K562 (cell line): ENCODE measurements around the gene DNM1. TPM values are rescaled to one million over a fixed set of nuclear protein-coding genes. Genes with fewer than 3 reads are reported as not detected.

Experiments used
- ADNP ChIP-seq: fragments of 200-800 bp; sonication (Bioruptor generic); IDR thresholded peaks from 2 replicates; pipeline ENCODE4 v1.6.1; 2016; ENCODE audit warnings: missing genetic modification characterization, missing compliant biosample characterization
- BDP1 ChIP-seq: IDR thresholded peaks from 3 replicates; pipeline ENCODE4 v1.6.1; 2011; ENCODE audit not compliant: insufficient read length, insufficient read depth
- CBFB ChIP-seq: sonication (generic); formaldehyde crosslinking; IDR thresholded peaks from 2 replicates; pipeline ENCODE4 v1.4.0; 2020; ENCODE audit warnings: mild to moderate bottlenecking, missing genetic modification reagents
- E2F3 ChIP-seq: fragments of 250-450 bp; sonication (Bioruptor Pico); IDR thresholded peaks from 2 replicates; pipeline ENCODE4 v1.4.0; 2020; ENCODE audit warnings: mild to moderate bottlenecking
- E2F4 ChIP-seq: sonication (generic); formaldehyde crosslinking; IDR thresholded peaks from 2 replicates; pipeline ENCODE4 v1.8.0; 2022; ENCODE audit warnings: mild to moderate bottlenecking, low read depth, missing genetic modification reagents
- ETV5 ChIP-seq: sonication (generic); formaldehyde crosslinking; IDR thresholded peaks from 2 replicates; pipeline ENCODE4 v1.4.0; 2020; ENCODE audit warnings: low read depth, mild to moderate bottlenecking, missing genetic modification reagents
- FOSL1 ChIP-seq: fragments of 200-800 bp; sonication (Bioruptor generic); conservative IDR thresholded peaks from 2 replicates; pipeline ENCODE4 v1.6.1; 2016; ENCODE audit warnings: missing genetic modification characterization, missing compliant biosample characterization
- FUS ChIP-seq: fragments of 200-400 bp; formaldehyde crosslinking; optimal IDR thresholded peaks from 2 replicates; pipeline ENCODE3; 2017; ENCODE audit warnings: low read depth, low read length
- GATAD2B ChIP-seq: fragments of 450-650 bp; IDR thresholded peaks from 2 replicates; pipeline ENCODE4 v1.6.1; 2017; ENCODE audit warnings: mild to moderate bottlenecking, borderline replicate concordance
- MLLT1 ChIP-seq, 2 experiments: fragments of 450-650 bp; IDR thresholded peaks; 2 replicates each; pipeline ENCODE4 v1.6.1; 2016
- NKRF ChIP-seq: fragments of 450-650 bp; IDR thresholded peaks from 2 replicates; pipeline ENCODE4 v1.6.1; 2016; ENCODE audit warnings: borderline replicate concordance
- POLR2B ChIP-seq: fragments of 450-650 bp; IDR thresholded peaks from 2 replicates; pipeline ENCODE4 v1.6.1; 2018; ENCODE audit warnings: low read depth; ENCODE audit not compliant: partially characterized antibody
- SP2 ChIP-seq: IDR thresholded peaks from 2 replicates; pipeline ENCODE4 v1.6.1; 2011; ENCODE audit warnings: mild to moderate bottlenecking, low read depth, low read length, moderate library complexity; ENCODE audit not compliant: poor library complexity, severe bottlenecking; ENCODE audit errors: extremely low read depth
- TAF7 ChIP-seq: fragments of 450-650 bp; IDR thresholded peaks from 2 replicates; pipeline ENCODE4 v1.6.1; 2016; ENCODE audit warnings: missing genetic modification characterization, missing compliant biosample characterization
- TFAP4 ChIP-seq: sonication (generic); formaldehyde crosslinking; IDR thresholded peaks from 2 replicates; pipeline ENCODE4 v1.8.0; 2022; ENCODE audit warnings: missing genetic modification reagents, mild to moderate bottlenecking, moderate library complexity, borderline replicate concordance
- ZNF239 ChIP-seq: fragments of 250-450 bp; sonication (Bioruptor Pico); IDR thresholded peaks from 2 replicates; pipeline ENCODE4 v1.4.0; 2020; ENCODE audit warnings: mild to moderate bottlenecking
- ZNF75A ChIP-seq: fragments of 450-650 bp; formaldehyde crosslinking; IDR thresholded peaks from 2 replicates; pipeline ENCODE4 v1.4.0; 2020; ENCODE audit warnings: mild to moderate bottlenecking
- ZNF79 ChIP-seq: fragments of 250-450 bp; sonication (Bioruptor Pico); IDR thresholded peaks from 2 replicates; pipeline ENCODE4 v1.4.0; 2020; ENCODE audit warnings: low read depth, mild to moderate bottlenecking, moderate library complexity
- polyA plus RNA-seq, 8 experiments: library from polyadenylated mRNA; depleted of rRNA in 4 of 8; stranded (reverse) in 5 of 8; unstranded in 3 of 8; fragments of >200 nt; fragmentation: Nextera tagmentation in 2 of 8; fragmentation: Illumina TruSeq in 1 of 8; extraction: Ambion mirVana in 2 of 8; extraction: Trizol in 1 of 8; gene quantifications; 2 replicates each; pipeline versions ENCODE4 v1.2.1 to v1.2.3, GENCODE V29; 2011 to 2014; ENCODE audit warnings: inconsistent platforms in 1 of 8, missing spikeins in 1 of 8
- total RNA-seq, 7 experiments: library from RNA; depleted of rRNA in 6 of 7; stranded (reverse); fragments of >200 nt in 6 of 7; fragmentation: Illumina TruSeq in 2 of 7; extraction: Trizol in 2 of 7; gene quantifications; 2 replicates each; pipeline versions ENCODE4 v1.2.1 to v1.2.3, GENCODE V29; 2011 to 2021; ENCODE audit warnings: low replicate concordance in 1 of 7
- TF ChIP-seq, protein P1 (sequence below): fragments of 450-650 bp; IDR thresholded peaks from 2 replicates; pipeline ENCODE4 v1.6.1; 2016
- TF ChIP-seq, protein P2 (sequence below): fragments of 250-450 bp; sonication (Bioruptor Pico); IDR thresholded peaks from 2 replicates; pipeline ENCODE4 v1.5.1; 2021; ENCODE audit warnings: mild to moderate bottlenecking

Gene DNM1
- total and polyA plus RNA-seq, 9 of the 15 experiments (the other 6 are each of a cell fraction or from before 2014, with no cell fraction given) = 0.39 to 23.1 (median 9.1) TPM

DNA sequence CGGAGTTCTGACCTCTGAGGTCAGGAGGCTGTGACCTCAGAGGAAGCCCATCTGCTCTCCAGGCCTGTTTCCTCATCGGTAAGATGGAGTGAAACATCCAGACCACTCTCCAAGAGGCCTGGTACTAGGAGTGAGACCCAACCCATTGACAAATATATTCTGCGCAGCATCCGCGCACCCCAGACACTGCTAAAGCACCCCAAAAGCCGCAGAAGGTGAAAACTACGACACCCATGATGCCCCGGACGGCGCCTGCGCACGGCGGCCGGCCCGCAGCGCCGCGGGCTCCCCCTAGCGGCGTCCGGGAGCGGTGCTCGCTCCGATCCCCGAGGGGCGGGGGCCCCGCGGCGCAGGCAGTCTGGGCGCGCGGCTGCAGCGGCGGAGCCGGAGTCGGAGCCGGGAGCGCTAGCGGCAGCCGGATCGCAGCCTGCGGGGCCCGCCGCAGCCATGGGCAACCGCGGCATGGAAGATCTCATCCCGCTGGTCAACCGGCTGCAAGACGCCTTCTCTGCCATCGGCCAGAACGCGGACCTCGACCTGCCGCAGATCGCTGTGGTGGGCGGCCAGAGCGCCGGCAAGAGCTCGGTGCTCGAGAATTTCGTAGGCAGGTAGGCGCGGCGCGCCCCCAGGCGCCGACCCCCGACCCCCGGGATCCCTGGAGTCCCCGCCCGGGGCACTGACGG lies at the start of gene DNM1 (continued):
- no peak for TF ChIP-seq SP2
- peak; percentile 46; the same call in 1 of the 2 replicates for TF ChIP-seq E2F3 (CRISPR knock-in tag)
- no peak for TF ChIP-seq FUS
- TF ChIP-seq ETV5 (CRISPR knock-in tag) = no peak
- TF ChIP-seq TAF7 = no peak
- no peak for TF ChIP-seq NKRF
- TF ChIP-seq TFAP4 (CRISPR knock-in tag) = no peak
- TF ChIP-seq E2F4 (CRISPR knock-in tag) = no peak
- TF ChIP-seq, protein P1, sequence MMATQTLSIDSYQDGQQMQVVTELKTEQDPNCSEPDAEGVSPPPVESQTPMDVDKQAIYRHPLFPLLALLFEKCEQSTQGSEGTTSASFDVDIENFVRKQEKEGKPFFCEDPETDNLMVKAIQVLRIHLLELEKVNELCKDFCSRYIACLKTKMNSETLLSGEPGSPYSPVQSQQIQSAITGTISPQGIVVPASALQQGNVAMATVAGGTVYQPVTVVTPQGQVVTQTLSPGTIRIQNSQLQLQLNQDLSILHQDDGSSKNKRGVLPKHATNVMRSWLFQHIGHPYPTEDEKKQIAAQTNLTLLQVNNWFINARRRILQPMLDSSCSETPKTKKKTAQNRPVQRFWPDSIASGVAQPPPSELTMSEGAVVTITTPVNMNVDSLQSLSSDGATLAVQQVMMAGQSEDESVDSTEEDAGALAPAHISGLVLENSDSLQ = no peak
- TF ChIP-seq ZNF239 = 0 out of 2 replicates have a peak, but pooled peaks have one; percentile 8
- 0 out of 2 replicates have a peak, but pooled peaks have one; percentile 24 for TF ChIP-seq ZNF75A (CRISPR knock-in tag)
- TF ChIP-seq ADNP (tag) = no peak
- no peak for TF ChIP-seq CBFB
- TF ChIP-seq, protein P2, sequence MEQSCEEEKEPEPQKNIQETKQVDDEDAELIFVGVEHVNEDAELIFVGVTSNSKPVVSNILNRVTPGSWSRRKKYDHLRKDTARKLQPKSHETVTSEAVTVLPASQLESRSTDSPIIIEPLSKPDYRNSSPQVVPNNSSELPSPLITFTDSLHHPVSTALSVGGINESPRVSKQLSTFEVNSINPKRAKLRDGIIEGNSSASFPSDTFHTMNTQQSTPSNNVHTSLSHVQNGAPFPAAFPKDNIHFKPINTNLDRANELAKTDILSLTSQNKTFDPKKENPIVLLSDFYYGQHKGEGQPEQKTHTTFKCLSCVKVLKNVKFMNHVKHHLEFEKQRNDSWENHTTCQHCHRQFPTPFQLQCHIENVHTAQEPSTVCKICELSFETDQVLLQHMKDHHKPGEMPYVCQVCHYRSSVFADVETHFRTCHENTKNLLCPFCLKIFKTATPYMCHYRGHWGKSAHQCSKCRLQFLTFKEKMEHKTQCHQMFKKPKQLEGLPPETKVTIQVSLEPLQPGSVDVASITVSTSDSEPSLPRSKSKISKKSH = 0 out of 2 replicates have a peak, but pooled peaks have one; percentile 60
- no peak for TF ChIP-seq BDP1
- TF ChIP-seq MLLT1 (IDR thresholded peaks at IDR 0.05) = no peak
- no peak for TF ChIP-seq ZNF79 (CRISPR knock-in tag)
- TF ChIP-seq GATAD2B = no peak
- no peak for TF ChIP-seq POLR2B
- no peak for TF ChIP-seq FOSL1 (tag)
